Stimulated activated naive B cell treated with anti-CD40 and anti-IgM and Interleukin-4, amounts not matched to agents 10 μg/mL and 1 μg/mL and 100 μg/mL, for 72 hours (primary cell): ENCODE measurements around the gene ACADVL.
"Not testable (repeated sequence)": the region's sequence is repeated elsewhere in the genome, so short reads cannot be mapped to it uniquely, and the experiment has no call there.

Experiments
- ATAC-seq, 2 donors: fragments of 150-1000 bp; cut with Tn5 transposase; replicated peaks; 2 replicates each; pipeline ENCODE4 v1.10.0; 2021; ENCODE audit warnings: moderate library complexity in 1 of 2
- DNase-seq: peaks from one replicate; pipeline ENCODE4 v3.0.0; 2021
- H3K27ac Mint-ChIP-seq: one replicate; pipeline ENCODE4 v1.8.0; 2022; ENCODE audit warnings: mild to moderate bottlenecking, mixed read lengths
- H3K27me3 Mint-ChIP-seq, 2 donors: one replicate each; pipeline ENCODE4 v1.8.0; 2022; ENCODE audit warnings: mixed read lengths in 2 of 2
- H3K36me3 Mint-ChIP-seq, 2 donors: one replicate each; pipeline ENCODE4 v1.8.0; 2022; ENCODE audit warnings: mixed read lengths in 2 of 2, mild to moderate bottlenecking in 1 of 2
- H3K4me1 Mint-ChIP-seq, 2 donors: one replicate each; pipeline ENCODE4 v1.8.0; 2022; ENCODE audit warnings: mixed read lengths in 2 of 2, mild to moderate bottlenecking in 1 of 2
- H3K4me3 Mint-ChIP-seq, 2 donors: one replicate each; pipeline ENCODE4 v1.8.0; 2022; ENCODE audit warnings: mild to moderate bottlenecking in 2 of 2, mixed read lengths in 2 of 2, moderate library complexity in 1 of 2
- H3K9me3 Mint-ChIP-seq, 2 donors: one replicate each; pipeline ENCODE4 v1.8.0; 2022; ENCODE audit warnings: mixed read lengths in 2 of 2, mild to moderate bottlenecking in 1 of 2

Gene ACADVL

DNA sequence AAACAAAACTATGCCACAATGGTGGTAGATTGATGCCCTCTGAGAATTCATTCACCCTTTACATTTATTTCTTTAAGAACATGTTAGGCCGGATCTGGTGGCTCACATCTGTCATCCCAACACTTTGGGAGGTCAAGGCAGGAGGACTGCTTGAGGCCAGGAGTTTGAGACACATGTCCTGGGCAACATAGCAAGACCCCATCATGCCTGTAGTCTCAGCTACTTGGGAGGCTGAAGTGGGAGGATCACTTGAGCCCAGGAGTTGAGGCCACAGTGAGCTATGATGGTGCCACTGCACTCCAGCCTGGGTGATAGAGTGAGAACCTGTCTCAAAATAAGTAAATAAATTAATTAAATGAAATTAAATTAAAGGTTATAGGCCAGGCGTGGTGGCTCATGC, 37.6 kb upstream of the ACADVL start:
- DNase-seq, H3K36me3 Mint-ChIP-seq, H3K27ac Mint-ChIP-seq, H3K9me3 Mint-ChIP-seq, ATAC-seq, H3K4me3 Mint-ChIP-seq: not testable (repeated sequence)
- H3K27me3 Mint-ChIP-seq: peaks cover 10 to 11% of the 10 kb centered on the region in 2 donors
- peaks cover 16 to 20% of the 10 kb centered on the region in 2 donors for H3K4me1 Mint-ChIP-seq

DNA sequence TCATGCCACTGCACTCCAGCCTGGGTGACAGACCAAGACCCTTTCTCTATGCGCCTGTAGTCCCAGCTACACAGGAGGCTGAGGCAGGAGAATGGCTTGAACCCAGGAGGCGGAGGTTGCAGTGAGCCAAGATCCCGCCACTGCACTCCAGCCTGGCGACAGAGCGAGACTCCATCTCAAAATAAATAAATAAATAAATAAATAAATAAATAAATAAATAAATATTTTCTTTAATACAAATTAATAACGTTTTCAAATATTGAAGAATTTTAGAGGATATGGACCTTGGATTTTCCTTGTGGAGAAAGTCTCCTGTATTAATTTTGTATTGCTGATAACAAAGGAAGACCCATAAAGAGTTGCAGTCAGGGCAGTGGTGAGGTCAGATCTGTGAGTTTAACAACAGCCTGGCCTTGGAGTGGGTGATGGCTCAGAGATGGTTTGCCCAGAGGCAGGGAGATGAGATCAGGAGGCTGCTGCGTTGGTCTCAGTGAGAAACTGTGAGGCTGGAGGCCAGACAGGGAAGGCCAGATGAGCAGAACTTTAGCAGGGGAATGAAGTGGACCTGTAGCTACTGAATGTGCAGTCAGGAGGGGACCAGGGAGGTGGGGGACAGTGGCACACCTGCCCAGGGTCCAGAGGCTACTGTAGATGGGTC, 36.2 kb upstream of the ACADVL start:
- Mint-ChIP-seq H3K4me3 (no peak overlapping the region), H3K9me3 (no peaks in the 10 kb centered on the region), H3K36me3 (no peaks in the 10 kb centered on the region), H3K27me3 (no peaks in the 10 kb centered on the region), H3K4me1 (peaks cover 7 to 8% of the 10 kb centered on the region in 2 donors), H3K27ac (no peak overlapping the region)
- ATAC-seq (no peak), DNase-seq (no peak)

DNA sequence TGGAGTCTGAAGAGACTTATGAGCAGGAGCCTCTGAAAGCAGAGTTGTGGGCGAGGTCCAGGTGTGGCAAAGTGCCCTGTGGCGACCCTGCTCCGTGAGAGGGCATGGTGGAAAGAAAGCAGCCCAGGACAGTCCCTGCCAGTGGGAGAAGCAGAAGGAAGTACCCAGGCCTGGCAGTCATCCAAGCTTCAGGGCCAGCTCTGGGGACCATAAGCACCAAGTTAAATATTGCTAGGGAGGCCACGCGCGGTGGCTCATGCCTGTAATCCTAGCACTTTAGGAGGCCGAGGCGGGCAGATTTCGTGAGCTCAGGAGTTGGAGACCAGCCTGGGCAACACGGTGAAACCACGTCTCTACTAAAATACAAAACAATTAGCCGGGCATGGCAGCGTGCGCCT, 35.6 kb upstream of the ACADVL start:
- Mint-ChIP-seq H3K36me3 (no peaks in the 10 kb centered on the region), H3K4me3 (no peak overlapping the region), H3K4me1 (peaks cover 7 to 8% of the 10 kb centered on the region in 2 donors), H3K9me3 (no peaks in the 10 kb centered on the region), H3K27me3 (no peaks in the 10 kb centered on the region), H3K27ac (no peak overlapping the region)
- ATAC-seq (no peak), DNase-seq (no peak)

DNA sequence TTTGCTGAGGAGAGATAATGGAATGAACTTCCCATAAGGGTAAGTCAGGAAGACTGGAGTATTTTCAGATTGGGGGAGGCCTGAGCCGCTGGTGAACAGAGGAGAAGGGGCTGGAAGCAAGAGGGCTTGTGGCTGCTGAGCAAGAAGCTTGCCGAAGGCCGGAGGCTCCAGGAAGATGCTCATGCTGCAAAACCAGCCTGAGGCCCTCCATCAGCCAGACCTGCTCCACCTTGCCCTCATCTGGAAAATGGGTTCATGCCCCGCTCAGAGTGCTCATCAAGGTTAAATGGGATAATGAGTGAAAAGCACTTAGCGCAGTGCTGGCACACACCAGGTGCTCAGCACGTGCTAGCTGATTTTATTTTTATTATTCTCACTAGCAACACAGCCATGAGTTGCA, 35.1 kb upstream of the ACADVL start:
- DNase-seq (no peak), ATAC-seq (no peak)
- Mint-ChIP-seq H3K27me3 (no peaks in the 10 kb centered on the region), H3K9me3 (no peaks in the 10 kb centered on the region), H3K36me3 (no peaks in the 10 kb centered on the region), H3K4me1 (peaks cover 7 to 8% of the 10 kb centered on the region in 2 donors), H3K4me3 (no peak overlapping the region), H3K27ac (no peak overlapping the region)

DNA sequence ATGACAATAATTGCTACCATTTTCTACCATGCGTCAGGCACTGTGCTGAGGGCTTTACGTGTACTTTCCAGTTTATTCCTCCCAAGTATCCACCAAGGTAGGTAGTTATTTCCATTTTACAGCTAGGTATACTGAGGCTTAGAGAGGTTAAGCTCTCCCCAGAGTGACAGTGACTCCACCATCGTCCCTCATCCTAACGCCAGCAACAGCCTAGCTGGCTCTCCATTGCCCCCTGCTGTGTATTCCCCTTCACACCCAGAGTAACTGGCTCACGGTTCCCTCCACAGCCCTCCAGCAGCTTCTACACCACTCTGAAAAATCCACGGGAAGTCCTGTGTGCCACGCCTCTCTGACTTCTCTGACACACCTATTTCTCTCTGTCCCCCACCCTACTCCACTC, 33.5 kb upstream of the ACADVL start:
- H3K27me3 Mint-ChIP-seq: no peaks in the 10 kb centered on the region
- no peaks in the 10 kb centered on the region for H3K36me3 Mint-ChIP-seq
- no peak overlapping the region for H3K4me3 Mint-ChIP-seq
- DNase-seq (no peak), ATAC-seq (no peak)
- no peaks in the 10 kb centered on the region for H3K9me3 Mint-ChIP-seq
- peaks cover 7 to 8% of the 10 kb centered on the region in 2 donors for H3K4me1 Mint-ChIP-seq
- H3K27ac Mint-ChIP-seq: no peak overlapping the region

DNA sequence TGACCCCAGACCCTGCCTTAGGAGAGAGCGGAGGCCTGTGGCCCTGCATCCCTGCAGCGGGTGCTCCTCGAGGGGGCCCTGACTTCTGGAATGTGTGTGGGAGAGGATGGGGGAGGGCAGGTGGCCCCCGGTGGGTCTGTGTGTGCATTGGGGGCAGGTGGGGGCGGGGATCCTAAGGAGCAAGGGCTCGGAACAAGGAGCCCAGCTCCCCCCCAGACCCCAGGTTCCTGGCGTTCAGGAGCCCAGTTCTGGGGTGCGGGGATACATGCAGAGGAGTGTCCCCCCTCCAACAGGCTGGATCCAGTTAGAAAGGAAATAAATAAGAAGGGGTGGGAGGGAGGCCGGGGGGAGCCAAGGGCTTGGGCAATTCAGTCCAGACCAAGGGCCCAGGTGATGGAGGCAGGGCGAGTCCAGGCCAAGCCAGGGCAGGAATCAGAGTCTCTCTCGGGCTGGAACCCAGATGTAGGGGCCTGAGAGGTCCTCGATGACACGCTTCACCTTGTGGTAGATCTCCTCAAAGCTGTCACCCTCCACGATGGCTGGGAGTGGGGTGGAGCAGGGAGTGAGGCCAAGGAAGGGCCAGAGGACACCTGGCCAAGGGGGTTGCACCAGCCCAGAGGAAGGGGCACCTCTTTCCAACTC, 29.3 kb upstream of the ACADVL start:
- Mint-ChIP-seq H3K27ac (no peak overlapping the region), H3K36me3 (peaks cover 0 to under 1% of the 10 kb centered on the region in 2 donors), H3K4me3 (no peak overlapping the region), H3K27me3 (no peaks in the 10 kb centered on the region), H3K9me3 (no peaks in the 10 kb centered on the region), H3K4me1 (peaks cover 0 to 6% of the 10 kb centered on the region in 2 donors)
- DNase-seq (no peak), ATAC-seq (no peak)

DNA sequence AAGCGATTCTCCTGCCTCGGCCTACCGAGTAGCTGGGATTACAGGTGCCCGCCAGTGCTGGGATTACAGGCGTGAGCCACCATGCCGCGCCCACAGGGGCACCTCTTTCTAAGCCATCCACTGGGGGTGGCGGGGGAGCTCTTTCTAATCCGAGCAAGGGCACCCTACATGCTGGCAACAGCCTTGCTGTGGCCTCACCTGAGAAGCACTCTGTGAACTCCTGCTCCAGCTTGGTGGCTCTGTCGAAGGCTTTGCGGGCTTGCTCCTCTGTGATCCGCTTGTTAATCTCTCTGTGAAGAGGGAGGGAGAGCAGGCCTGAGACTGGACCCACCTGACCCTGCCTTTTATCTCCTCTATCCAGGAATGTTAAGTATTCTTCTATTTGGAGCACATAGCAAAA, 28.7 kb upstream of the ACADVL start:
- DNase-seq (no peak), ATAC-seq (no peak)
- Mint-ChIP-seq H3K27me3 (no peaks in the 10 kb centered on the region), H3K27ac (no peak overlapping the region), H3K4me1 (peaks cover 0 to 6% of the 10 kb centered on the region in 2 donors), H3K4me3 (no peak overlapping the region), H3K36me3 (peaks cover 0 to 3% of the 10 kb centered on the region in 2 donors), H3K9me3 (no peaks in the 10 kb centered on the region)

DNA sequence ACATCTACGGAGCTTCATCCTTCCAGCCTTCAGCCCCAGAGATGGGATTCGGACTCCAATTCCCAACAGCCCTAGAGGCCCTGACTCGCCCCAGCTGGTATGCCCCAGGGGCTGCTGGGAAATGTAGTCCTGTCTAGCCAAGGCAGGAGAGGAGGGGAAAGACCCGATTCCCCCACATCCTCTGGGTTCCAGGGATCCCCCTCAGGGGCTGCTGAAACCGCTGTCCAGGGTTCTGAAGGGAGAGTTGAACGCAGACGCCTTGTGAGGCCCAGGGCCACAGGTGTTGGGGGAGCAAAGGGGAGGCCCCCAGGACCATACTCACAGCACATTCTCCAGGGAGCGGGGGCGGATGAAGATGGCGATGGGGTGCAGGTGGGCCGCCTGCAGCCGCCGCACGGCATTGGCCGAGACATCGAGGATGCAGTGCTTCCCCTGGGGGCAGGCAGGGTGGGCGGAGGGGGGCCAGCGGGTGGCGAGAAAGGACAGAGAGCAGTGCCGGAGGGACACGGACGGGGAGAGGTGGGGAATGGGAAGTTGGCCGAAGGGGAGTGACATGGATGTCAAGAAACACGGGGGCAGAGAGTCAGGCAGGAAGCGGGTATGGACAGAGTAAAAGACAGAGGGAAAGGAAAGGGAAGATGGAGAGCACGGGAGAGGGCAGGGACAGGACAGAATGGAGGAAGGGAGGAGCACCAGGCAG, 28.0 kb upstream of the ACADVL start:
- Mint-ChIP-seq H3K36me3 (peaks cover 0 to 3% of the 10 kb centered on the region in 2 donors), H3K4me3 (no peak overlapping the region), H3K4me1 (peaks cover 0 to under 1% of the 10 kb centered on the region in 2 donors), H3K27me3 (no peaks in the 10 kb centered on the region), H3K27ac (no peak overlapping the region), H3K9me3 (no peaks in the 10 kb centered on the region)
- DNase-seq: no peak
- ATAC-seq: peak; percentile 42 to 56

DNA sequence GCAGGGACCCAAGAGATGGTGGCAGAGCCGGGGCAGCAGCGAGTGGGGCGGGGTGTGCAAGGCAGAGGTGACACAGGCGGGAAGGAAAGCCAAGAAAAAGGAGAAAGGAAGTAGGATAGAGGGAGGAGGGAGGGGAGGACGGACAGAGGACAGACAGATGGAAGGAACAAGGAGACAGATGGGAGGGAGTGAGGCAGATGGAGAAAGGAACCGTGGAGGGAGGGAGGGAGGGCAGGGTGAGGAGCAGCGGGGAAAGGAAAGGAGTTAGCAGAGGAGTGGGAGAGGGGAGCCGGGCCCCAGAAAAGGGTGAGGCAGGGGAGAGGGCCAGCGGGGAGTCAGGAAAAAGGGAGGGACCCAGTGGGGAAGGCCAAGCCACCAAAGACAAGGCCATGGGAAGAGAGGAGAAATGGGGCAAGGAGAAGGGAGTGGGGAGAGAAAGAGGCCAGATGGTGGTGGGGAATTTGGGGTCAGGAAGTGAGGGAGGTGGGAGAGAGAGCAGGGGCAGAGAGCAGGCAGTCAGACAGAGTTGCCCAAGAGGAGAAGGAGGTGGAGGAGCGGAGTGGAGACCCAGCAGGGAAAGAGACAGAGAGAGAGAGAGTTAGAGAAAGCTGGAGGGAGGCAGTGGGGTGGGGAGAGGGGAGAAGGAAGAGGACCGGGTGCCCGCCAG, 27.3 kb upstream of the ACADVL start:
- peaks cover 0 to 3% of the 10 kb centered on the region in 2 donors for H3K36me3 Mint-ChIP-seq
- no peaks in the 10 kb centered on the region for H3K27me3 Mint-ChIP-seq

DNA sequence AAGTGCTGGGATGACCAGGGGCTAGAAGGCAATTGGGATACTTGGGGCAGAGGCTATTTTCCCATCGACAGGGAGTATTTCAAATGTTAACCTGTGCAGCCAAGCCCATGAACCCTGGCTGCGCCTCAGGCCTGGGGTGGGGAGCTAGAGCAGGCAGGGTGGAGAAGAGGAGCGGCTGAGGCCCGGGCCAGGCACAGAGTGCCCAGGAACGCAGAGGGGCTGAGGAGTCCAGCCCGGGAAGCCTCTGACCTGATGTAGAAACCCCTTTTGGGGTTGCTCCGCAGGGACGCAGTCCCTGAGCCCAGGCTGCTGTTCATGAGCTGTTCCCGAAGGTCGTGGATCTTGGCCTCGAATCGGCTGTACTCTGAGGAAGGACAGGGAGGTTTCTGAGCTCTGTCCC, 23.8 kb upstream of the ACADVL start:
- no peak overlapping the region for H3K27ac Mint-ChIP-seq

More for the DNA sequence above, 27.3 kb upstream of the ACADVL start:
- Mint-ChIP-seq H3K4me3 (no peak overlapping the region), H3K9me3 (no peaks in the 10 kb centered on the region), H3K27ac (no peak overlapping the region), H3K4me1 (no peaks in the 10 kb centered on the region)
- no peak for ATAC-seq
- no peak for DNase-seq

DNA sequence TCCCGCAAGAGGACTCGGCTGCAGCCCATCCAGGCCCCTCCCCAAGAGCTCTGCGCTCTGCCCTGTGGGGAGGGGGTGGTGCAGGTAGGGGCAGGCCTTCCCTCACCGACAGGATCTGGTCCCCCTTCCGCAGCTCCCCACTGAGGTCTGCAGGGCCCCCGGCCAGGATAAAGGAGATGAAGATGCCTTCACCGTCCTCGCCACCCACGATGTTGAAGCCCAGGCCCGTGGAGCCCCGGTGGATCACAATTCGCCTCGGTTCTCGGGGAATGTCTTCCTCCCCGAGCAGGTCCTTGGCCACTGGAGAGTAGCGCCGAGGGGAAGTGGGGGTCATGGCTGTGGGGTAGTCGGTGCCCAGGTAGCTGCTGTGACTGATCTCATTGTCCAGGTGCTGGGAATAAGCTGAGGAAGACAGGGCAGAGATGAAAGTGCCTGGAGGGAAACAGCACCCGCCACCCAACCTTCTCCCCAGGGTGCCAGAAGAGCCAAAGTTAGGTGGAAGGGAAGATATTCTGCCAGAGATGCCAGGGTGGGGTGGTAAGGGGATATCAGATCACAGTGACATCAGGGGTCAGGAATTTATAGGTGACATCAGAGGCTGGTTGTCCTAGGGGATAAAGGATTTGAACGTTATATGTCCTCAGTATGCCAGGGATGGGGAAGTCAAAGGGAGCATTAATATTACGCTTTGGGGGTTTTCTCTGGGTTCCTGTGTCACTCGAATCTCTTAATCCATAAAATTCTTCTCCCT, 22.9 kb upstream of the ACADVL start:
- Mint-ChIP-seq H3K27me3 (no peaks in the 10 kb centered on the region), H3K27ac (no peak overlapping the region), H3K4me1 (no peaks in the 10 kb centered on the region), H3K36me3 (peaks cover 0 to 3% of the 10 kb centered on the region in 2 donors), H3K4me3 (no peak overlapping the region), H3K9me3 (no peaks in the 10 kb centered on the region)
- ATAC-seq: no peak
- DNase-seq: no peak

More for the DNA sequence above, 23.8 kb upstream of the ACADVL start:
- no peaks in the 10 kb centered on the region for H3K27me3 Mint-ChIP-seq
- peaks cover 0 to 3% of the 10 kb centered on the region in 2 donors for H3K36me3 Mint-ChIP-seq
- no peaks in the 10 kb centered on the region for H3K9me3 Mint-ChIP-seq
- DNase-seq (no peak), ATAC-seq (no peak)
- no peaks in the 10 kb centered on the region for H3K4me1 Mint-ChIP-seq
- no peak overlapping the region for H3K4me3 Mint-ChIP-seq

DNA sequence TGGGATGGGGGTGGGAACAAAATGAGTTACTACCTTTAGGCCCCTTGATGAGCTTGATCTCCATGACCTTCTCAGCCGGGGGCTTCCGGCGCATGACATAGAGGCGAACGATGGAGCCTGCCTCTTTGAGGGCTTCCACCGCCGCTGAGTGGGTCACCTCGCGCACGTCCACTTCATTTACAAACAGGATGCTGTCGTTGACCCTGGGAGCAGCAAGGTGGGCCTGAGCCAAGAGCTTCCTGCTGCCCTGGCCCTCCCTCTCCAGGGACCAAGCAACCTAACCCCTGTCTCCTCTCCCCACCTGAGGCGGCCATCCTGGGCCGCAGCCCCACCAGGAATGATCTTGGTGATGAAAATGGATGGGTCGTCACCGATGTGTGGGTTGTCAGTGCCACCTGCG, 16.3 kb upstream of the ACADVL start:
- Mint-ChIP-seq H3K27me3 (no peaks in the 10 kb centered on the region), H3K4me3 (no peak overlapping the region), H3K27ac (peak overlapping the region; percentile 63), H3K4me1 (peaks cover 22 to 26% of the 10 kb centered on the region in 2 donors), H3K36me3 (peaks cover 0 to 3% of the 10 kb centered on the region in 2 donors), H3K9me3 (no peaks in the 10 kb centered on the region)
- DNase-seq (no peak), ATAC-seq (no peak)

DNA sequence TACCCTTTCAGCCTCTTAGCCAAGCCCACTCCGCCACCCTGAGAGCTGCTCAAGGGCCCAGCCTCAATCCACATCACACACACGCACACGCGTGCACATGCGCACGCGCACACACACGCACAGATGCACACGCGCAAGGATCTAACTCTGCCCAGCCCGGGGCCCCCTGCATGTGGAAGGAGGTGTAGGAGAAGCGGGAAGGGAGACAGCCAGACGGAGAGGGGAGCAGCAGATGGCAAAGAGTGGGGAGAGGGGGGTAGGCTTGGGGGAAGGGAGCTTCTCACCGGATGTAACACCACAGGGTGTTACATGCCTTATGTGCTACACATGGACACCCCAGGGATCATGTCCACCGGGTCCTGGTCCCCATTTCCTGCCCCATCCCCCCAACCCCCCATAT, 15.4 kb upstream of the ACADVL start:
- Mint-ChIP-seq H3K4me3 (peak overlapping the region; percentile 88 to 91), H3K27me3 (no peaks in the 10 kb centered on the region), H3K4me1 (peaks cover 22 to 26% of the 10 kb centered on the region in 2 donors), H3K27ac (peak overlapping the region; percentile 97), H3K36me3 (peaks cover 0 to 3% of the 10 kb centered on the region in 2 donors), H3K9me3 (no peaks in the 10 kb centered on the region)
- DNase-seq: no peak
- ATAC-seq: peak in 1 of 2 donors; percentile 2
